Measurements from ENCODE around the gene ADAM10.

The ADAM10 gene

GRCh38 chr15:58698887-58699641 lies 50.4 kb downstream of the ADAM10 start:
- 0 out of 2 replicates have a peak, but pooled peaks cover 2% of the 10 kb centered on the region for H3K36me3 ChIP-seq (ENCODE audit: control insufficient read depth, insufficient read depth, low read length)
- H3K9me3 ChIP-seq (ENCODE audit: control insufficient read depth, insufficient read depth, low read length) = no peaks in the 10 kb centered on the region
- H3K27ac ChIP-seq (ENCODE audit: low read length) = no peak overlapping the region
- DNase-seq (ENCODE audit: low read depth, low spot score) = no peak
- 0 out of 2 replicates have a peak, but pooled peaks cover 4% of the 10 kb centered on the region for H3K4me1 ChIP-seq (ENCODE audit: control insufficient read depth, insufficient read depth, low read length)
- no CpG with 5 or more reads among the region's 2 CpGs for WGBS (ENCODE audit: insufficient coverage, insufficient read length)
- H3K27me3 ChIP-seq (ENCODE audit: control insufficient read depth, insufficient read depth, low read length) = no peaks in the 10 kb centered on the region
- no peak overlapping the region for H3K4me3 ChIP-seq (ENCODE audit: low read length)

- DNase-seq (ENCODE audit: low read depth, low spot score) = no peak
- no peak overlapping the region for H3K4me3 ChIP-seq (ENCODE audit: low read length)
- H3K4me1 ChIP-seq (ENCODE audit: control insufficient read depth, insufficient read depth, low read length) = 0 out of 2 replicates have a peak, but pooled peaks cover 4% of the 10 kb centered on the region
- no peaks in the 10 kb centered on the region for H3K27me3 ChIP-seq (ENCODE audit: control insufficient read depth, insufficient read depth, low read length)
- no CpG with 5 or more reads among the region's 2 CpGs for whole genome bisulfite sequencing (ENCODE audit: insufficient coverage, insufficient read length)
- H3K27ac ChIP-seq (ENCODE audit: low read length) = no peak overlapping the region
- H3K9me3 ChIP-seq (ENCODE audit: control insufficient read depth, insufficient read depth, low read length) = no peaks in the 10 kb centered on the region
- H3K36me3 ChIP-seq (ENCODE audit: control insufficient read depth, insufficient read depth, low read length) = no peaks in the 10 kb centered on the region
Measured at GRCh38 chr15:58697220-58697619, 52.3 kb downstream of the ADAM10 start.

GRCh38 chr15:58696738-58697137 lies 52.8 kb downstream of the ADAM10 start:
- 0 out of 2 replicates have a peak, but pooled peaks cover 4% of the 10 kb centered on the region for H3K4me1 ChIP-seq (ENCODE audit: control insufficient read depth, insufficient read depth, low read length)
- WGBS (ENCODE audit: insufficient coverage, insufficient read length) = no CpG with 5 or more reads among the region's 6 CpGs
- no peaks in the 10 kb centered on the region for H3K36me3 ChIP-seq (ENCODE audit: control insufficient read depth, insufficient read depth, low read length)
- no peak overlapping the region for H3K27ac ChIP-seq (ENCODE audit: low read length)
- no peaks in the 10 kb centered on the region for H3K9me3 ChIP-seq (ENCODE audit: control insufficient read depth, insufficient read depth, low read length)
- DNase-seq (ENCODE audit: low read depth, low spot score) = no peak
- no peaks in the 10 kb centered on the region for H3K27me3 ChIP-seq (ENCODE audit: control insufficient read depth, insufficient read depth, low read length)
- H3K4me3 ChIP-seq (ENCODE audit: low read length) = no peak overlapping the region

- H3K4me1 ChIP-seq (ENCODE audit: control insufficient read depth, insufficient read depth, low read length) = 0 out of 2 replicates have a peak, but pooled peaks cover 4% of the 10 kb centered on the region
- WGBS (ENCODE audit: insufficient coverage, insufficient read length) = no CpG with 5 or more reads among the region's 3 CpGs
- H3K27me3 ChIP-seq (ENCODE audit: control insufficient read depth, insufficient read depth, low read length) = no peaks in the 10 kb centered on the region
- no peaks in the 10 kb centered on the region for H3K36me3 ChIP-seq (ENCODE audit: control insufficient read depth, insufficient read depth, low read length)
- H3K27ac ChIP-seq (ENCODE audit: low read length) = no peak overlapping the region
- no peaks in the 10 kb centered on the region for H3K9me3 ChIP-seq (ENCODE audit: control insufficient read depth, insufficient read depth, low read length)
- no peak for DNase-seq (ENCODE audit: low read depth, low spot score)
- H3K4me3 ChIP-seq (ENCODE audit: low read length) = no peak overlapping the region
Measured at GRCh38 chr15:58694641-58695398, 54.7 kb downstream of the ADAM10 start.

GRCh38 chr15:58690703-58691102 lies 58.8 kb downstream of the ADAM10 start:
- Histone ChIP-seq H3K9me3 (ENCODE audit: control insufficient read depth, insufficient read depth, low read length) (no peaks in the 10 kb centered on the region), H3K4me1 (ENCODE audit: control insufficient read depth, insufficient read depth, low read length) (peaks cover 2% of the 10 kb centered on the region), H3K4me3 (ENCODE audit: low read length) (no peak overlapping the region; the same call in 1 of the 2 replicates), H3K36me3 (ENCODE audit: control insufficient read depth, insufficient read depth, low read length) (no peaks in the 10 kb centered on the region), H3K27ac (ENCODE audit: low read length) (no peak overlapping the region), H3K27me3 (ENCODE audit: control insufficient read depth, insufficient read depth, low read length) (no peaks in the 10 kb centered on the region)
- no peak for DNase-seq (ENCODE audit: low read depth, low spot score)
- no CpG with 5 or more reads among the region's 3 CpGs for WGBS (ENCODE audit: insufficient coverage, insufficient read length)

GRCh38 chr15:58689646-58690045 lies 59.9 kb downstream of the ADAM10 start:
- no peak for DNase-seq (ENCODE audit: low read depth, low spot score)
- Histone ChIP-seq H3K4me3 (ENCODE audit: low read length) (no peak overlapping the region), H3K27ac (ENCODE audit: low read length) (no peak overlapping the region), H3K36me3 (ENCODE audit: control insufficient read depth, insufficient read depth, low read length) (no peaks in the 10 kb centered on the region), H3K4me1 (ENCODE audit: control insufficient read depth, insufficient read depth, low read length) (peaks cover 2% of the 10 kb centered on the region), H3K9me3 (ENCODE audit: control insufficient read depth, insufficient read depth, low read length) (no peaks in the 10 kb centered on the region), H3K27me3 (ENCODE audit: control insufficient read depth, insufficient read depth, low read length) (no peaks in the 10 kb centered on the region)

GRCh38 chr15:58686286-58686685 lies 63.2 kb downstream of the ADAM10 start:
- no peak overlapping the region for H3K27ac ChIP-seq (ENCODE audit: low read length)
- peaks cover 2% of the 10 kb centered on the region for H3K4me1 ChIP-seq (ENCODE audit: control insufficient read depth, insufficient read depth, low read length)
- no peak for DNase-seq (ENCODE audit: low read depth, low spot score)
- no peaks in the 10 kb centered on the region for H3K36me3 ChIP-seq (ENCODE audit: control insufficient read depth, insufficient read depth, low read length)
- WGBS (ENCODE audit: insufficient coverage, insufficient read length) = no CpG with 5 or more reads among the region's 8 CpGs
- no peaks in the 10 kb centered on the region for H3K27me3 ChIP-seq (ENCODE audit: control insufficient read depth, insufficient read depth, low read length)
- no peak overlapping the region for H3K4me3 ChIP-seq (ENCODE audit: low read length)
- H3K9me3 ChIP-seq (ENCODE audit: control insufficient read depth, insufficient read depth, low read length) = no peaks in the 10 kb centered on the region

- no peak overlapping the region for H3K27ac ChIP-seq (ENCODE audit: low read length)
- no peaks in the 10 kb centered on the region for H3K36me3 ChIP-seq (ENCODE audit: control insufficient read depth, insufficient read depth, low read length)
- no peaks in the 10 kb centered on the region for H3K27me3 ChIP-seq (ENCODE audit: control insufficient read depth, insufficient read depth, low read length)
- H3K4me3 ChIP-seq (ENCODE audit: low read length) = no peak overlapping the region
- H3K4me1 ChIP-seq (ENCODE audit: control insufficient read depth, insufficient read depth, low read length) = peaks cover 2% of the 10 kb centered on the region
- WGBS (ENCODE audit: insufficient coverage, insufficient read length) = no CpG with 5 or more reads among the region's 4 CpGs
- no peak for DNase-seq (ENCODE audit: low read depth, low spot score)
- no peaks in the 10 kb centered on the region for H3K9me3 ChIP-seq (ENCODE audit: control insufficient read depth, insufficient read depth, low read length)
Measured at GRCh38 chr15:58684751-58685150, 64.8 kb downstream of the ADAM10 start.

GRCh38 chr15:58684036-58684710 lies 65.3 kb downstream of the ADAM10 start:
- no peak for DNase-seq (ENCODE audit: low read depth, low spot score)
- Histone ChIP-seq H3K27me3 (ENCODE audit: control insufficient read depth, insufficient read depth, low read length) (no peaks in the 10 kb centered on the region), H3K27ac (ENCODE audit: low read length) (no peak overlapping the region), H3K4me1 (ENCODE audit: control insufficient read depth, insufficient read depth, low read length) (peaks cover 2% of the 10 kb centered on the region), H3K9me3 (ENCODE audit: control insufficient read depth, insufficient read depth, low read length) (no peaks in the 10 kb centered on the region), H3K36me3 (ENCODE audit: control insufficient read depth, insufficient read depth, low read length) (no peaks in the 10 kb centered on the region), H3K4me3 (ENCODE audit: low read length) (no peak overlapping the region)
- WGBS (ENCODE audit: insufficient coverage, insufficient read length) = no CpG with 5 or more reads among the region's 3 CpGs

GRCh38 chr15:58682234-58682633 lies 67.3 kb downstream of the ADAM10 start:
- H3K4me1 ChIP-seq (ENCODE audit: control insufficient read depth, insufficient read depth, low read length) = peaks cover 2% of the 10 kb centered on the region
- no peak for DNase-seq (ENCODE audit: low read depth, low spot score)
- no peaks in the 10 kb centered on the region for H3K27me3 ChIP-seq (ENCODE audit: control insufficient read depth, insufficient read depth, low read length)
- H3K27ac ChIP-seq (ENCODE audit: low read length) = no peak overlapping the region
- no peaks in the 10 kb centered on the region for H3K9me3 ChIP-seq (ENCODE audit: control insufficient read depth, insufficient read depth, low read length)
- no CpG with 5 or more reads among the region's 2 CpGs for whole genome bisulfite sequencing (ENCODE audit: insufficient coverage, insufficient read length)
- no peaks in the 10 kb centered on the region for H3K36me3 ChIP-seq (ENCODE audit: control insufficient read depth, insufficient read depth, low read length)
- H3K4me3 ChIP-seq (ENCODE audit: low read length) = no peak overlapping the region
